Sigmoid colon (tissue), 4 donors: Measurements from ENCODE around the gene SMYD5.

Source experiments
- EP300 ChIP-seq, 4 donors: sonication (generic); formaldehyde crosslinking; IDR thresholded peaks; one replicate each; pipeline ENCODE4 v1.6.1; 2017; ENCODE audit warnings: antibody characterized with exemption in 4 of 4
- POLR2A ChIP-seq, 2 donors: fragments of 450-650 bp; IDR thresholded peaks; one replicate each; pipeline ENCODE4 v1.6.1; 2016; ENCODE audit warnings: antibody characterized with exemption in 2 of 2, mild to moderate bottlenecking in 2 of 2, moderate library complexity in 2 of 2
- POLR2AphosphoS5 ChIP-seq, 4 donors: sonication (generic); formaldehyde crosslinking; IDR thresholded peaks; one replicate each; pipeline ENCODE4 v1.6.1; 2017; ENCODE audit warnings: antibody characterized with exemption in 4 of 4

- no peak for TF ChIP-seq EP300 (IDR thresholded peaks at IDR 0.05)
- TF ChIP-seq POLR2AphosphoS5 (IDR thresholded peaks at IDR 0.05) = no peak
- no peak for TF ChIP-seq POLR2A (IDR thresholded peaks at IDR 0.05)
Measured at GRCh38 chr2:73203055-73203681, 10.9 kb upstream of the SMYD5 start.
